Hindlimb muscle (tissue), 1 donor: Measurements from ENCODE around the gene BRD7. TPM values are rescaled to one million over a fixed set of nuclear protein-coding genes. Genes with fewer than 3 reads are reported as not detected.
"Not testable (repeated sequence)": the region's sequence is repeated elsewhere in the genome, so short reads cannot be mapped to it uniquely, and the experiment has no call there.

Source experiments
- DNase-seq: peaks from one replicate; pipeline ENCODE4 v3.0.0-alpha.2; 2013
- polyA plus RNA-seq: library from polyadenylated mRNA; unstranded; fragments of 120-200 nt; gene quantifications from one replicate; pipeline ENCODE4 v1.2.1, GENCODE V29; 2013; ENCODE audit not compliant: insufficient read length

BRD7 gene
- polyA plus RNA-seq, 1 donor, result 63.5 TPM

GRCh38 chr16:50354629-50355456 lies 13.9 kb downstream of the BRD7 start:
- no peak for DNase-seq

- no peak for DNase-seq
Observed at GRCh38 chr16:50354082-50354481, 14.7 kb downstream of the BRD7 start.

GRCh38 chr16:50351952-50352351 lies 16.8 kb downstream of the BRD7 start:
- no peak for DNase-seq

- DNase-seq, result no peak
Observed at GRCh38 chr16:50351116-50351515, 17.7 kb downstream of the BRD7 start.

- DNase-seq, result not testable (repeated sequence)
Observed at GRCh38 chr16:50345210-50345609, 23.6 kb downstream of the BRD7 start.

- not testable (repeated sequence) for DNase-seq
Observed at GRCh38 chr16:50343566-50343965, 25.2 kb downstream of the BRD7 start.

GRCh38 chr16:50340578-50340977 lies 28.2 kb downstream of the BRD7 start:
- no peak for DNase-seq

GRCh38 chr16:50338371-50339231 lies 30.2 kb downstream of the BRD7 start:
- DNase-seq, result no peak

GRCh38 chr16:50336884-50337283 lies 31.9 kb downstream of the BRD7 start:
- DNase-seq, result no peak

- DNase-seq, result no peak
Observed at GRCh38 chr16:50335196-50335958, 33.4 kb downstream of the BRD7 start.

GRCh38 chr16:50334106-50334975 lies 34.4 kb downstream of the BRD7 start:
- DNase-seq, result no peak

- no peak for DNase-seq
Observed at GRCh38 chr16:50332599-50332998, 36.2 kb downstream of the BRD7 start.

GRCh38 chr16:50331570-50331969 lies 37.2 kb downstream of the BRD7 start:
- DNase-seq, result no peak

GRCh38 chr16:50329446-50330189 lies 39.2 kb downstream of the BRD7 start:
- no peak for DNase-seq

- no peak for DNase-seq
Observed at GRCh38 chr16:50326835-50327465, 41.8 kb downstream of the BRD7 start.

- no peak for DNase-seq
Observed at GRCh38 chr16:50326264-50326663, 42.5 kb downstream of the BRD7 start.

GRCh38 chr16:50324345-50324744 lies 44.4 kb downstream of the BRD7 start:
- no peak for DNase-seq

- DNase-seq, result no peak
Observed at GRCh38 chr16:50323335-50324011, 45.3 kb downstream of the BRD7 start.

- no peak for DNase-seq
Observed at GRCh38 chr16:50322333-50322732, 46.5 kb downstream of the BRD7 start.

GRCh38 chr16:50320310-50320709 lies 48.5 kb downstream of the BRD7 start:
- DNase-seq, result no peak
